Neural cell (in vitro differentiated cells): Measurements from ENCODE around the gene COL13A1.

Source experiments
- CTCF ChIP-seq: fragments of 450-650 bp; IDR thresholded peaks from 2 replicates; pipeline ENCODE4 v1.5.1; 2014; ENCODE audit warnings: antibody characterized with exemption, mild to moderate bottlenecking, moderate library complexity; ENCODE audit not compliant: poor library complexity, severe bottlenecking
- EP300 ChIP-seq: fragments of 450-650 bp; conservative IDR thresholded peaks from 2 replicates; pipeline ENCODE4 v1.6.1; 2014; ENCODE audit warnings: antibody characterized with exemption, mild to moderate bottlenecking, moderate library complexity; ENCODE audit not compliant: poor library complexity, severe bottlenecking
- EZH2 ChIP-seq: fragments of 200-600, 300-800 bp; shearing (Covaris generic), sonication (generic); IDR thresholded peaks from 2 replicates; pipeline ENCODE4 v1.6.1; 2014; ENCODE audit warnings: antibody characterized with exemption, low read length, borderline replicate concordance, mild to moderate bottlenecking; ENCODE audit not compliant: insufficient read depth, poor library complexity, severe bottlenecking
- MXI1 ChIP-seq: fragments of 450-650 bp; conservative IDR thresholded peaks from 2 replicates; pipeline ENCODE4 v1.6.1; 2014; ENCODE audit warnings: antibody characterized with exemption, mild to moderate bottlenecking; ENCODE audit not compliant: poor library complexity, severe bottlenecking
- POLR2AphosphoS5 ChIP-seq: IDR thresholded peaks from 2 replicates; pipeline ENCODE4 v1.6.1; 2012
- RAD21 ChIP-seq: fragments of 450-650 bp; conservative IDR thresholded peaks from 2 replicates; pipeline ENCODE4 v1.6.1; 2014; ENCODE audit warnings: antibody characterized with exemption, mild to moderate bottlenecking, moderate library complexity
- REST ChIP-seq: IDR thresholded peaks from 2 replicates; pipeline ENCODE4 v1.6.1; 2012; ENCODE audit warnings: borderline replicate concordance
- SMC3 ChIP-seq: fragments of 450-650 bp; conservative IDR thresholded peaks from 2 replicates; pipeline ENCODE4 v1.6.1; 2014; ENCODE audit warnings: antibody characterized with exemption, mild to moderate bottlenecking, moderate library complexity; ENCODE audit not compliant: poor library complexity
- TAF1 ChIP-seq: IDR thresholded peaks from 2 replicates; pipeline ENCODE4 v1.6.1; 2012; ENCODE audit warnings: low read depth

- TF ChIP-seq CTCF (no peak), RAD21 (no peak), EP300 (no peak), POLR2AphosphoS5 (no peak), TAF1 (no peak), REST (no peak), EZH2 (no peak), SMC3 (no peak), MXI1 (no peak)
These were observed 134.4 kb downstream of the COL13A1 start for GRCh38 chr10:69936091-69936490.
